OCI-LY7 (cell line): Measurements from ENCODE around the gene EGFLAM. TPM values are rescaled to one million over a fixed set of nuclear protein-coding genes. Genes with fewer than 3 reads are reported as not detected.

Source experiments
- BruUV-seq: library from RNA; stranded (reverse); fragments of 400-500 nt; replicated peaks from 2 replicates; lab custom pipeline; 2021; lab: Mats Ljungman, UMichigan
- CTCF ChIA-PET: fragments of 300-600 bp; sonication (Branson Sonifier 250); formaldehyde crosslinking; loops from one replicate; lab custom pipeline; 2022; ENCODE audit warnings: antibody characterized with exemption; ENCODE audit not compliant: unreplicated experiment; lab: Charles Lee
- POLR2A ChIA-PET: fragments of 300-600 bp; sonication (Branson Sonifier 250); formaldehyde crosslinking; loops from one replicate; lab custom pipeline; 2022; ENCODE audit warnings: antibody characterized with exemption; lab: Charles Lee
- DNase-seq: peaks from one replicate; pipeline ENCODE4 v3.0.0-alpha.2; 2015; ENCODE audit warnings: low spot score
- H2AFZ ChIP-seq: fragments of 200-600 bp; sonication (generic), shearing (Covaris generic); 2 replicates; pipeline ENCODE4 v1.6.1; 2014; ENCODE audit warnings: mild to moderate bottlenecking, antibody characterized with exemption, low read length, moderate library complexity
- H3K27ac ChIP-seq: fragments of 200-600 bp; sonication (generic); 2 replicates; pipeline ENCODE4 v1.5.1; 2014; ENCODE audit warnings: mixed run types, low read depth, mild to moderate bottlenecking, moderate library complexity, low read length, inconsistent platforms; ENCODE audit not compliant: poor library complexity, severe bottlenecking
- H3K36me3 ChIP-seq: fragments of 200-600 bp; sonication (generic); 2 replicates; pipeline ENCODE4 v1.6.1; 2014; ENCODE audit warnings: mild to moderate bottlenecking, antibody characterized with exemption, low read length, moderate library complexity, mixed read lengths; ENCODE audit not compliant: insufficient read depth
- H3K4me1 ChIP-seq: fragments of 200-600 bp; sonication (generic); 2 replicates; pipeline ENCODE4 v1.5.1; 2014; ENCODE audit warnings: mild to moderate bottlenecking, low read length; ENCODE audit not compliant: insufficient read depth, poor library complexity, severe bottlenecking
- H3K4me2 ChIP-seq: fragments of 200-600 bp; sonication (generic); 2 replicates; pipeline ENCODE4 v1.6.1; 2014; ENCODE audit warnings: mild to moderate bottlenecking, low read length
- H3K4me3 ChIP-seq: fragments of 200-600 bp; sonication (generic); 2 replicates; pipeline ENCODE4 v1.5.1; 2014; ENCODE audit warnings: mild to moderate bottlenecking, low read depth, low read length; ENCODE audit not compliant: poor library complexity, severe bottlenecking
- H3K79me2 ChIP-seq: fragments of 200-600 bp; sonication (generic); 2 replicates; pipeline ENCODE4 v1.6.1; 2016; ENCODE audit warnings: low read depth, mild to moderate bottlenecking, low read length, moderate library complexity, mixed read lengths; ENCODE audit not compliant: insufficient read depth
- H3K9me2 ChIP-seq: fragments of 200-600 bp; sonication (generic); 2 replicates; pipeline ENCODE4 v1.6.1; 2016; ENCODE audit warnings: mild to moderate bottlenecking, low read length, mixed read lengths; ENCODE audit not compliant: insufficient read depth
- H3K9me3 ChIP-seq: fragments of 200-600 bp; sonication (generic); 2 replicates; pipeline ENCODE4 v1.6.1; 2014; ENCODE audit warnings: mild to moderate bottlenecking, mixed run types, low read length, mixed read lengths
- H4K20me1 ChIP-seq: fragments of 200-600 bp; sonication (generic); 2 replicates; pipeline ENCODE4 v1.6.1; 2014; ENCODE audit warnings: mild to moderate bottlenecking, antibody characterized with exemption, low read length, moderate library complexity, mixed read lengths; ENCODE audit not compliant: insufficient read depth
- EZH2phosphoT487 ChIP-seq: fragments of 200-600 bp; sonication (generic); IDR thresholded peaks from 2 replicates; pipeline ENCODE4 v1.6.1; 2018; ENCODE audit warnings: low read depth, borderline replicate concordance, mild to moderate bottlenecking, mixed run types, antibody characterized with exemption, low read length, moderate library complexity, mixed read lengths
- intact Hi-C: fragments of 100-400 bp; cut with micrococcal nuclease; formaldehyde crosslinking; loops from one replicate; pipeline ENCODE4 v1.10.0; 2022; ENCODE audit not compliant: unreplicated experiment
- total RNA-seq, 2 experiments: library from RNA; depleted of rRNA in 1 of 2; stranded (reverse); fragments of >200 nt in 1 of 2; shearing (Covaris generic) in 1 of 2; gene quantifications; 2 replicates each; pipeline ENCODE4 v1.2.3, GENCODE V29; 2014 to 2022
- TF ChIP-seq, protein P1 (sequence below): fragments of 200-600 bp; sonication (generic); conservative IDR thresholded peaks from 2 replicates; pipeline ENCODE4 v1.5.1; 2014; ENCODE audit warnings: mild to moderate bottlenecking, antibody characterized with exemption, low read length, moderate library complexity, mixed read lengths

Gene EGFLAM
- total RNA-seq, 2 experiments from 2014 or later, result not detected

DNA sequence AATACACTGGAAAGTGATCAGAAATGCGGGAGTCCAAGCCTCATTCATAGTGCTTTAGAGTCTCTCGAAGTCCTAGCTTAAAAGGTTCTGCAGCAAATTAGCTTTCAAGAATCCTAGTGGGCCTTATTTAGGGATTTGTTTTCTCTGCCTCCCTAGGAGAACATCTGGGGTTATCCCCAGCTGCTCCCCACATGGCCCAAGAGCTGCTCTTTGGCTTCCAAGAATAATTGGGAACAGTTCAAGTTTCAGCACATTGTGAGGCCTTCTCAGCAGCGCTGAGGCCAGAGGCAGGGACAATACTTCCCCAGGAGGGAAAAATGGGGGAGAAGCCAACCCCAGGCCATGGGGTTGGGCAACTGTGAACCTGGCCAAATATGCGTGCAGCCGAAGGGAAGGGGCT lies 189.4 kb downstream of the EGFLAM start:
- Histone ChIP-seq H3K9me3 (no peaks in the 10 kb centered on the region), H3K4me1 (peaks cover 5% of the 10 kb centered on the region), H3K9me2 (no peaks in the 10 kb centered on the region), H3K36me3 (no peaks in the 10 kb centered on the region), H3K4me3 (no peak overlapping the region), H2AFZ (no peak overlapping the region), H3K4me2 (no peak overlapping the region), H3K27ac (no peak overlapping the region), H4K20me1 (peaks cover 5% of the 10 kb centered on the region), H3K79me2 (no peaks in the 10 kb centered on the region)
- ChIA-PET POLR2A (no interaction called here), CTCF (no interaction called here)
- BruUV-seq, result no TSS peak
- DNase-seq, result no peak
- no peak for TF ChIP-seq EZH2phosphoT487
- TF ChIP-seq, protein P1, sequence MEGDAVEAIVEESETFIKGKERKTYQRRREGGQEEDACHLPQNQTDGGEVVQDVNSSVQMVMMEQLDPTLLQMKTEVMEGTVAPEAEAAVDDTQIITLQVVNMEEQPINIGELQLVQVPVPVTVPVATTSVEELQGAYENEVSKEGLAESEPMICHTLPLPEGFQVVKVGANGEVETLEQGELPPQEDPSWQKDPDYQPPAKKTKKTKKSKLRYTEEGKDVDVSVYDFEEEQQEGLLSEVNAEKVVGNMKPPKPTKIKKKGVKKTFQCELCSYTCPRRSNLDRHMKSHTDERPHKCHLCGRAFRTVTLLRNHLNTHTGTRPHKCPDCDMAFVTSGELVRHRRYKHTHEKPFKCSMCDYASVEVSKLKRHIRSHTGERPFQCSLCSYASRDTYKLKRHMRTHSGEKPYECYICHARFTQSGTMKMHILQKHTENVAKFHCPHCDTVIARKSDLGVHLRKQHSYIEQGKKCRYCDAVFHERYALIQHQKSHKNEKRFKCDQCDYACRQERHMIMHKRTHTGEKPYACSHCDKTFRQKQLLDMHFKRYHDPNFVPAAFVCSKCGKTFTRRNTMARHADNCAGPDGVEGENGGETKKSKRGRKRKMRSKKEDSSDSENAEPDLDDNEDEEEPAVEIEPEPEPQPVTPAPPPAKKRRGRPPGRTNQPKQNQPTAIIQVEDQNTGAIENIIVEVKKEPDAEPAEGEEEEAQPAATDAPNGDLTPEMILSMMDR, result no peak
- intact Hi-C loops, result no loop called here

DNA sequence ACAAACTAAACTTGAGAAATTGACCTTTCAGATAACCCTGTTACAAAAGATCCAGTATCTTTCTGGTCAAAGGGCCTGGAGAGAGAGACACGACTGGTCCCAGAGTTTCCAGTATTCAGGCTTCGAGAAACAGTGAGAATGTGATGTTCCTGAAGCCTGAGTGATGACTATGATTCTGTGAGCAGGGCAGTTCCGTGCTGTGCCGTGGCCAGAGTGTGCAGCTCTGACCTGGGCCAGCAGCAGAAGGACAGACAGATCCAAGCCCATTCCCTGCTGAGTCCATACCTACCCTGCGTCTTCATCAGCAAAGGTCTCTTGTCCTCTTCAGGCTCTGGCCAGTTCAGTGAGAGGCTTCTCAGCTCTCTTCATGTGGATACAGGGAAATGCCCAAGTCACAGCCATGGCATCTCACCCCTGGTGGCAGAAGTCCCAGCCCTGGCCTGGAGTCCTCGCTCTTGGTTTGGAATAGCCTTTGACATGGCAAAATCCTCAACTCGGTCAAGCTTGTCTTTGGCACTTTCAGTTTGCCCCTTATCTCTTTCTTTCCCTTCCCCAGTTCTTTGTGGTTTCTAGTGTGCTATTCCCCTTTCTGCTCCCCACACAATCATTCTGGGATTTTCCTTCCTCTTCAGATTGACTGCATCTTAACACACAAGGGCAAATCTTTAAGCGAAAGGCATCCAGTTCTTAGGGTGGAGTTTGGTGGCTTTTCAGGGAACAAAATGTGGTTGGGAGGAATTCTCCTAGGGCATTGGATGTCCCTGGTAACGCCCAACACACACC lies 190.4 kb downstream of the EGFLAM start:
- H3K4me3 ChIP-seq, result no peak overlapping the region
- H3K27ac ChIP-seq, result no peak overlapping the region
- intact Hi-C loops, result no loop called here
- H3K9me2 ChIP-seq, result no peaks in the 10 kb centered on the region
- CTCF ChIA-PET, result no interaction called here
- no peaks in the 10 kb centered on the region for H3K36me3 ChIP-seq
- POLR2A ChIA-PET, result no interaction called here
- TF ChIP-seq, protein P1, result no peak
- TF ChIP-seq EZH2phosphoT487, result no peak
- no TSS peak for BruUV-seq
- H3K4me2 ChIP-seq, result no peak overlapping the region
- peaks cover 15% of the 10 kb centered on the region for H3K4me1 ChIP-seq
- DNase-seq, result no peak
- no peaks in the 10 kb centered on the region for H3K79me2 ChIP-seq
- H4K20me1 ChIP-seq, result peaks cover 11% of the 10 kb centered on the region
- no peaks in the 10 kb centered on the region for H3K9me3 ChIP-seq
- no peak overlapping the region for H2AFZ ChIP-seq

DNA sequence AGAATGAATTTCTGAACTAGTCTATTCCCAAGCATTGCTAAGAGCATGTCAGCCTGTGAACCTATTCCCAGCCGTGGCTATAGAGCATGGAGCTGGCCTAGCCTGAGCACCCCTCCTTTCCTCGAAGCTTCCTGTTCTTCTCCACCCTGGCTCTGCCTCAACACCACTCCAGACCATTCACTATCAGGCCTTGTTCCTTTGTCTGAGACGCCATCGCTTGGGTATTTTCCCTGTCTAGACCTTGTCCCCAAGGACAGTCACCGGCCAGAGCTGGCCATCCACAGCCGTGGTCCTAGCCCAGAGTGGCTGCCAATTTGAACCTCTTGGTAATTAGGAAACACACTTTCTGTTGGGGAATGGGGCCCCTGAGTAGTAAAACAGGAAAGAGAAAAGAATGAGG lies 192.3 kb downstream of the EGFLAM start:
- BruUV-seq, result no TSS peak
- no peak overlapping the region for H3K4me2 ChIP-seq
- no peak overlapping the region for H2AFZ ChIP-seq
- intact Hi-C loops, result loop anchor here (10.0 kb wide), 1 partner anchor 624 kb away; the partner anchor contains the start of gene RICTOR
- CTCF ChIA-PET, result no interaction called here
- no peaks in the 10 kb centered on the region for H3K36me3 ChIP-seq
- H3K9me3 ChIP-seq, result no peaks in the 10 kb centered on the region
- no peaks in the 10 kb centered on the region for H3K79me2 ChIP-seq
- DNase-seq, result no peak
- no peak overlapping the region for H3K27ac ChIP-seq
- TF ChIP-seq, protein P1, result no peak
- TF ChIP-seq EZH2phosphoT487, result no peak
- H4K20me1 ChIP-seq, result peaks cover 20% of the 10 kb centered on the region
- H3K4me1 ChIP-seq, result peaks cover 21% of the 10 kb centered on the region
- POLR2A ChIA-PET, result no interaction called here
- no peak overlapping the region for H3K4me3 ChIP-seq
- H3K9me2 ChIP-seq, result no peaks in the 10 kb centered on the region
